ENCODE results near the gene SIRT4. TPM values are rescaled to one million over a fixed set of nuclear protein-coding genes. Genes with fewer than 3 reads are reported as not detected.

SIRT4 gene
- polyA plus RNA-seq, 2 donors, result 0.47 to 0.55 TPM

GRCh38 chr12:120347766-120348165 is 45.6 kb downstream of the SIRT4 start:
- Histone ChIP-seq H3K27me3 (ENCODE audit: control insufficient read depth in 1 of 2, insufficient read depth in 2 of 2, low read length in 2 of 2) (no peaks in the 10 kb centered on the region), H3K9me3 (ENCODE audit: control insufficient read depth in 2 of 2, insufficient read depth in 1 of 2, low read depth in 1 of 2, low read length in 1 of 2) (no peaks in the 10 kb centered on the region), H3K4me3 (ENCODE audit: low read depth in 1 of 2, low read length in 2 of 2) (no peak overlapping the region), H3K4me1 (ENCODE audit: control insufficient read depth in 2 of 2, insufficient read depth in 2 of 2, low read length in 1 of 2) (no peaks in the 10 kb centered on the region), H3K27ac (ENCODE audit: low read depth in 2 of 2, low read length in 1 of 2) (no peak overlapping the region), H3K36me3 (ENCODE audit: control insufficient read depth in 2 of 2, insufficient read depth in 2 of 2, low read length in 1 of 2) (no peaks in the 10 kb centered on the region)
- 97 to 98% methylated on average over 11 of the region's 11 CpGs for WGBS, 2 donors

GRCh38 chr12:120350576-120351350 is 48.6 kb downstream of the SIRT4 start:
- no peaks in the 10 kb centered on the region for H3K4me1 ChIP-seq (ENCODE audit: control insufficient read depth in 2 of 2, insufficient read depth in 2 of 2, low read length in 1 of 2)
- H3K4me3 ChIP-seq (ENCODE audit: low read depth in 1 of 2, low read length in 2 of 2), result no peak overlapping the region
- no peaks in the 10 kb centered on the region for H3K36me3 ChIP-seq (ENCODE audit: control insufficient read depth in 2 of 2, insufficient read depth in 2 of 2, low read length in 1 of 2)
- H3K9me3 ChIP-seq (ENCODE audit: control insufficient read depth in 2 of 2, insufficient read depth in 1 of 2, low read depth in 1 of 2, low read length in 1 of 2), result no peaks in the 10 kb centered on the region
- WGBS, 2 donors, result 60 to 69% methylated on average over 19 of the region's 19 CpGs
- no peaks in the 10 kb centered on the region for H3K27me3 ChIP-seq (ENCODE audit: control insufficient read depth in 1 of 2, insufficient read depth in 2 of 2, low read length in 2 of 2)
- no peak overlapping the region for H3K27ac ChIP-seq (ENCODE audit: low read depth in 2 of 2, low read length in 1 of 2)

GRCh38 chr12:120352117-120352516 is 50.0 kb downstream of the SIRT4 start:
- H3K9me3 ChIP-seq (ENCODE audit: control insufficient read depth in 2 of 2, insufficient read depth in 1 of 2, low read depth in 1 of 2, low read length in 1 of 2), result no peaks in the 10 kb centered on the region
- H3K27ac ChIP-seq (ENCODE audit: low read depth in 2 of 2, low read length in 1 of 2), result no peak overlapping the region
- H3K27me3 ChIP-seq (ENCODE audit: control insufficient read depth in 1 of 2, insufficient read depth in 2 of 2, low read length in 2 of 2), result no peaks in the 10 kb centered on the region
- 67 to 75% methylated on average over 5 of the region's 5 CpGs for WGBS, 2 donors
- H3K36me3 ChIP-seq (ENCODE audit: control insufficient read depth in 2 of 2, insufficient read depth in 2 of 2, low read length in 1 of 2), result no peaks in the 10 kb centered on the region
- peaks cover 2% of the 10 kb centered on the region in 2 donors for H3K4me1 ChIP-seq (ENCODE audit: control insufficient read depth in 2 of 2, insufficient read depth in 2 of 2, low read length in 1 of 2)
- no peak overlapping the region for H3K4me3 ChIP-seq (ENCODE audit: low read depth in 1 of 2, low read length in 2 of 2)

GRCh38 chr12:120353136-120353535 is 51.0 kb downstream of the SIRT4 start:
- Histone ChIP-seq H3K27ac (ENCODE audit: low read depth in 2 of 2, low read length in 1 of 2) (no peak overlapping the region), H3K36me3 (ENCODE audit: control insufficient read depth in 2 of 2, insufficient read depth in 2 of 2, low read length in 1 of 2) (no peaks in the 10 kb centered on the region), H3K9me3 (ENCODE audit: control insufficient read depth in 2 of 2, insufficient read depth in 1 of 2, low read depth in 1 of 2, low read length in 1 of 2) (no peaks in the 10 kb centered on the region), H3K4me3 (ENCODE audit: low read depth in 1 of 2, low read length in 2 of 2) (no peak overlapping the region), H3K4me1 (ENCODE audit: control insufficient read depth in 2 of 2, insufficient read depth in 2 of 2, low read length in 1 of 2) (peaks cover 2% of the 10 kb centered on the region in 2 donors), H3K27me3 (ENCODE audit: control insufficient read depth in 1 of 2, insufficient read depth in 2 of 2, low read length in 2 of 2) (no peaks in the 10 kb centered on the region)
- WGBS, 2 donors, result 94% methylated on average over 6 of the region's 6 CpGs

GRCh38 chr12:120353556-120354317 is 51.6 kb downstream of the SIRT4 start:
- no peak overlapping the region for H3K4me3 ChIP-seq (ENCODE audit: low read depth in 1 of 2, low read length in 2 of 2)
- H3K27me3 ChIP-seq (ENCODE audit: control insufficient read depth in 1 of 2, insufficient read depth in 2 of 2, low read length in 2 of 2), result no peaks in the 10 kb centered on the region
- no peaks in the 10 kb centered on the region for H3K36me3 ChIP-seq (ENCODE audit: control insufficient read depth in 2 of 2, insufficient read depth in 2 of 2, low read length in 1 of 2)
- H3K9me3 ChIP-seq (ENCODE audit: control insufficient read depth in 2 of 2, insufficient read depth in 1 of 2, low read depth in 1 of 2, low read length in 1 of 2), result no peaks in the 10 kb centered on the region
- H3K4me1 ChIP-seq (ENCODE audit: control insufficient read depth in 2 of 2, insufficient read depth in 2 of 2, low read length in 1 of 2), result peaks cover 2% of the 10 kb centered on the region in 2 donors
- WGBS, 2 donors, result 90 to 96% methylated on average over 4 of the region's 4 CpGs
- no peak overlapping the region for H3K27ac ChIP-seq (ENCODE audit: low read depth in 2 of 2, low read length in 1 of 2)

- Histone ChIP-seq H3K4me1 (ENCODE audit: control insufficient read depth in 2 of 2, insufficient read depth in 2 of 2, low read length in 1 of 2) (peaks cover 2 to 5% of the 10 kb centered on the region in 2 donors), H3K4me3 (ENCODE audit: low read depth in 1 of 2, low read length in 2 of 2) (no peak overlapping the region), H3K9me3 (ENCODE audit: control insufficient read depth in 2 of 2, insufficient read depth in 1 of 2, low read depth in 1 of 2, low read length in 1 of 2) (no peaks in the 10 kb centered on the region), H3K36me3 (ENCODE audit: control insufficient read depth in 2 of 2, insufficient read depth in 2 of 2, low read length in 1 of 2) (no peaks in the 10 kb centered on the region), H3K27ac (ENCODE audit: low read depth in 2 of 2, low read length in 1 of 2) (no peak overlapping the region), H3K27me3 (ENCODE audit: control insufficient read depth in 1 of 2, insufficient read depth in 2 of 2, low read length in 2 of 2) (peaks cover 0 to 1% of the 10 kb centered on the region in 2 donors)
- 34 to 49% methylated on average over 13 of the region's 13 CpGs for WGBS, 2 donors
Measured at GRCh38 chr12:120356567-120357030, 54.5 kb downstream of the SIRT4 start.

GRCh38 chr12:120357104-120357503 is 55.0 kb downstream of the SIRT4 start:
- peaks cover 2 to 6% of the 10 kb centered on the region in 2 donors for H3K4me1 ChIP-seq (ENCODE audit: control insufficient read depth in 2 of 2, insufficient read depth in 2 of 2, low read length in 1 of 2)
- H3K4me3 ChIP-seq (ENCODE audit: low read depth in 1 of 2, low read length in 2 of 2), result no peak overlapping the region
- no peak overlapping the region for H3K27ac ChIP-seq (ENCODE audit: low read depth in 2 of 2, low read length in 1 of 2)
- 71 to 78% methylated on average over 5 of the region's 5 CpGs for WGBS, 2 donors
- H3K27me3 ChIP-seq (ENCODE audit: control insufficient read depth in 1 of 2, insufficient read depth in 2 of 2, low read length in 2 of 2), result peaks cover 0 to 2% of the 10 kb centered on the region in 2 donors
- no peaks in the 10 kb centered on the region for H3K9me3 ChIP-seq (ENCODE audit: control insufficient read depth in 2 of 2, insufficient read depth in 1 of 2, low read depth in 1 of 2, low read length in 1 of 2)
- no peaks in the 10 kb centered on the region for H3K36me3 ChIP-seq (ENCODE audit: control insufficient read depth in 2 of 2, insufficient read depth in 2 of 2, low read length in 1 of 2)

- H3K27me3 ChIP-seq (ENCODE audit: control insufficient read depth in 1 of 2, insufficient read depth in 2 of 2, low read length in 2 of 2), result peaks cover 0 to 2% of the 10 kb centered on the region in 2 donors
- 62 to 65% methylated on average over 18 to 19 of the region's 19 CpGs for WGBS, 2 donors
- no peaks in the 10 kb centered on the region for H3K36me3 ChIP-seq (ENCODE audit: control insufficient read depth in 2 of 2, insufficient read depth in 2 of 2, low read length in 1 of 2)
- peaks cover 2 to 6% of the 10 kb centered on the region in 2 donors for H3K4me1 ChIP-seq (ENCODE audit: control insufficient read depth in 2 of 2, insufficient read depth in 2 of 2, low read length in 1 of 2)
- no peaks in the 10 kb centered on the region for H3K9me3 ChIP-seq (ENCODE audit: control insufficient read depth in 2 of 2, insufficient read depth in 1 of 2, low read depth in 1 of 2, low read length in 1 of 2)
- H3K27ac ChIP-seq (ENCODE audit: low read depth in 2 of 2, low read length in 1 of 2), result no peak overlapping the region
- H3K4me3 ChIP-seq (ENCODE audit: low read depth in 1 of 2, low read length in 2 of 2), result no peak overlapping the region
Measured at GRCh38 chr12:120358412-120359100, 56.4 kb downstream of the SIRT4 start.

- Histone ChIP-seq H3K27ac (ENCODE audit: low read depth in 2 of 2, low read length in 1 of 2) (no peak overlapping the region), H3K4me3 (ENCODE audit: low read depth in 1 of 2, low read length in 2 of 2) (no peak overlapping the region), H3K36me3 (ENCODE audit: control insufficient read depth in 2 of 2, insufficient read depth in 2 of 2, low read length in 1 of 2) (no peaks in the 10 kb centered on the region), H3K4me1 (ENCODE audit: control insufficient read depth in 2 of 2, insufficient read depth in 2 of 2, low read length in 1 of 2) (peaks cover 2 to 6% of the 10 kb centered on the region in 2 donors), H3K9me3 (ENCODE audit: control insufficient read depth in 2 of 2, insufficient read depth in 1 of 2, low read depth in 1 of 2, low read length in 1 of 2) (no peaks in the 10 kb centered on the region), H3K27me3 (ENCODE audit: control insufficient read depth in 1 of 2, insufficient read depth in 2 of 2, low read length in 2 of 2) (peaks cover 0 to 2% of the 10 kb centered on the region in 2 donors)
- WGBS, 2 donors, result 79 to 100% methylated on average over 1 of the region's 1 CpG
Measured at GRCh38 chr12:120359128-120359527, 57.0 kb downstream of the SIRT4 start.
